PC-9 (cell line): Measurements from ENCODE around the gene IL34. TPM values are rescaled to one million over a fixed set of nuclear protein-coding genes. Genes with fewer than 3 reads are reported as not detected.

Experiments used
- BruUV-seq: library from RNA; stranded (reverse); fragments of 400-500 nt; replicated peaks from 2 replicates; lab custom pipeline; 2021; lab: Mats Ljungman, UMichigan
- CTCF ChIA-PET: fragments of 300-600 bp; sonication (Branson Sonifier 250); formaldehyde crosslinking; loops from one replicate; lab custom pipeline; 2022; ENCODE audit warnings: antibody characterized with exemption; lab: Charles Lee
- POLR2A ChIA-PET: fragments of 300-600 bp; sonication (Branson Sonifier 250); formaldehyde crosslinking; loops from one replicate; lab custom pipeline; 2022; ENCODE audit warnings: antibody characterized with exemption; ENCODE audit not compliant: unreplicated experiment; lab: Charles Lee
- DNase-seq, 2 experiments: peaks; one replicate each; pipeline versions ENCODE4 v3.0.0 to v3.0.0-alpha.2; 2015 to 2022; ENCODE audit warnings: mixed read lengths in 1 of 2
- H2AFZ ChIP-seq: fragments of 200-600 bp; sonication (generic); 2 replicates; pipeline ENCODE4 v1.8.1; 2017; ENCODE audit warnings: antibody characterized with exemption
- H3F3A ChIP-seq: fragments of 200-600 bp; sonication (generic); 2 replicates; pipeline ENCODE4 v1.8.1; 2017; ENCODE audit warnings: antibody characterized with exemption, mild to moderate bottlenecking, low read depth; ENCODE audit not compliant: insufficient read depth
- H3K27ac ChIP-seq: fragments of 200-600 bp; sonication (generic); 2 replicates; pipeline ENCODE4 v1.6.1; 2016; ENCODE audit warnings: mixed run types
- H3K27me3 ChIP-seq: fragments of 200-600 bp; sonication (generic); 2 replicates; pipeline ENCODE4 v1.6.1; 2016; ENCODE audit warnings: low read depth, mixed run types; ENCODE audit not compliant: insufficient read depth
- H3K36me3 ChIP-seq: fragments of 200-600 bp; sonication (generic); 2 replicates; pipeline ENCODE4 v1.6.1; 2016; ENCODE audit warnings: low read depth, mixed run types
- H3K4me1 ChIP-seq: fragments of 200-600 bp; sonication (generic); replicated peaks from 2 replicates; pipeline ENCODE4 v1.6.1; 2016; ENCODE audit warnings: mixed run types; ENCODE audit not compliant: insufficient read depth
- H3K4me2 ChIP-seq: fragments of 200-600 bp; sonication (generic); 2 replicates; pipeline ENCODE4 v1.6.1; 2017; ENCODE audit warnings: mixed run types
- H3K4me3 ChIP-seq: fragments of 200-600 bp; sonication (generic); 2 replicates; pipeline ENCODE4 v1.6.1; 2016; ENCODE audit warnings: mixed run types
- H3K79me2 ChIP-seq: fragments of 200-600 bp; sonication (generic); 2 replicates; pipeline ENCODE4 v1.6.1; 2017; ENCODE audit warnings: low read depth, mixed run types
- H3K9me2 ChIP-seq: fragments of 200-600 bp; sonication (generic); 2 replicates; pipeline ENCODE4 v1.8.1; 2017; ENCODE audit warnings: mild to moderate bottlenecking; ENCODE audit not compliant: insufficient read depth
- H3K9me3 ChIP-seq: fragments of 200-600 bp; sonication (generic); 2 replicates; pipeline ENCODE4 v1.8.1; 2016; ENCODE audit warnings: low read depth; ENCODE audit not compliant: insufficient read depth
- H4K20me1 ChIP-seq: fragments of 200-600 bp; sonication (generic); 2 replicates; pipeline ENCODE4 v1.8.1; 2017; ENCODE audit not compliant: insufficient read depth
- EZH2 ChIP-seq: fragments of 200-600 bp; sonication (generic); IDR thresholded peaks from 2 replicates; pipeline ENCODE4 v1.8.0; 2017; ENCODE audit warnings: antibody characterized with exemption, low read depth
- intact Hi-C: fragments of 100-400 bp; cut with micrococcal nuclease; formaldehyde crosslinking; loops from one replicate; pipeline ENCODE4 v1.10.0; 2022; ENCODE audit not compliant: unreplicated experiment
- total RNA-seq: library from RNA; stranded (reverse); gene quantifications from 2 replicates; pipeline ENCODE4 v1.2.3, GENCODE V29; 2021
- TF ChIP-seq, protein P1 (sequence below): fragments of 200-600 bp; sonication (generic); conservative IDR thresholded peaks from 2 replicates; pipeline ENCODE4 v1.6.1; 2017; ENCODE audit warnings: mixed run types, antibody characterized with exemption, mild to moderate bottlenecking, moderate library complexity

IL34 gene
- total RNA-seq, 1 experiment from 2014 or later = not detected

DNA sequence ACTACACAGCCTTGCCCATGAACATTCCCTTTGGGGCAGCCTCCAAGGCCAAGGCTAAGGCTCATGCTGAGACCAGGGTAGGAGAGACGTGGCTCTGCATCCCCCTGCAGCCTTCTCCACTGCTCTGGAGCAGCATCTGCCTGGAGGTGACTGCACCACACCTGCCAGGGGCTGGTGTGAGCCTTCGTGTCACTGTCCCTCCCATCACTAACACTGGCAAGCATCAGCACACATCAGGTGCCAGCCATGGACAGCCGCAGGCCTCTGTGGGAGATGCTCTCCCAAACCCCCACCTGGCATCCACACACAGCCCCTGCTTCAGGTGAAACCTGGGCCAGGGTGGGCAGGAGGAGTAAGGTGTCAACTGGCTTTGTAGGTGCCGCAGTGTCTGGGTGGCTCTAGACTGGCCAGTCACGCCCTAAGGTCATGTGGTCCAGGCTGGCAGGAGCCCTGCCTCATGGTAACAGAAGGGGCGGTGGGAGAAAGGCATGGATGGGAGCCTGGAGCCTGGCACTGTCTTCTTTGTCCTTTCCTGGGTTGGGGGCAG is 57.5 kb downstream of the IL34 start:
- no peak for DNase-seq
- peaks cover 25% of the 10 kb centered on the region for H3K4me1 ChIP-seq
- ChIA-PET CTCF (no interaction called here), POLR2A (no interaction called here)
- TF ChIP-seq, protein P1, sequence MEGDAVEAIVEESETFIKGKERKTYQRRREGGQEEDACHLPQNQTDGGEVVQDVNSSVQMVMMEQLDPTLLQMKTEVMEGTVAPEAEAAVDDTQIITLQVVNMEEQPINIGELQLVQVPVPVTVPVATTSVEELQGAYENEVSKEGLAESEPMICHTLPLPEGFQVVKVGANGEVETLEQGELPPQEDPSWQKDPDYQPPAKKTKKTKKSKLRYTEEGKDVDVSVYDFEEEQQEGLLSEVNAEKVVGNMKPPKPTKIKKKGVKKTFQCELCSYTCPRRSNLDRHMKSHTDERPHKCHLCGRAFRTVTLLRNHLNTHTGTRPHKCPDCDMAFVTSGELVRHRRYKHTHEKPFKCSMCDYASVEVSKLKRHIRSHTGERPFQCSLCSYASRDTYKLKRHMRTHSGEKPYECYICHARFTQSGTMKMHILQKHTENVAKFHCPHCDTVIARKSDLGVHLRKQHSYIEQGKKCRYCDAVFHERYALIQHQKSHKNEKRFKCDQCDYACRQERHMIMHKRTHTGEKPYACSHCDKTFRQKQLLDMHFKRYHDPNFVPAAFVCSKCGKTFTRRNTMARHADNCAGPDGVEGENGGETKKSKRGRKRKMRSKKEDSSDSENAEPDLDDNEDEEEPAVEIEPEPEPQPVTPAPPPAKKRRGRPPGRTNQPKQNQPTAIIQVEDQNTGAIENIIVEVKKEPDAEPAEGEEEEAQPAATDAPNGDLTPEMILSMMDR = no peak
- TF ChIP-seq EZH2 = no peak
- H3K4me3 ChIP-seq = no peak overlapping the region
- no peaks in the 10 kb centered on the region for H3K36me3 ChIP-seq
- no peaks in the 10 kb centered on the region for H4K20me1 ChIP-seq
- peaks cover 22% of the 10 kb centered on the region for H3F3A ChIP-seq
- H3K9me2 ChIP-seq = no peaks in the 10 kb centered on the region
- no peaks in the 10 kb centered on the region for H3K9me3 ChIP-seq
- BruUV-seq = no TSS peak
- H2AFZ ChIP-seq = no peak overlapping the region
- intact Hi-C loops = no loop called here
- H3K27me3 ChIP-seq = no peaks in the 10 kb centered on the region
- no peak overlapping the region for H3K27ac ChIP-seq
- no peak overlapping the region for H3K4me2 ChIP-seq
- H3K79me2 ChIP-seq = 0 out of 2 replicates have a peak, but pooled peaks cover 8% of the 10 kb centered on the region

DNA sequence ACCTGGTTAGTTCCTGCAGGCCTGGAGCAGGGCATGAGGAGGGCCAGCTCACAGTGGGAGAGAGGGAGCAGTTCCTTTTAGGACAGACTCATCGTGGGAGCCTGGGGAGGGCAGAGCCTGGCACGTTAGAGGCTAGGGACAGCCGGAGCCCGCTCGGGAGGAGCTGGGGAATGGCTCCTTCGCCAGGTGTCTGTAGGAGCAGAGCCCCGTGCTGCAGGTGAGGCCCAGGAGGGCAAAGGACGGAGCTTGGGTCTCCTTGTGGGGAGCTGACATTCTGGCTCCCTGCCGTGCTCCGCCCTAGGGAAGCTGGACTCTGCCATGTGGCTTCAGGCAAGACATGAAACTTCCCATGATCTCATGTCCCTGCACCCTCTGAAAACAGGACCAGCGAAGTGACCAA is 58.2 kb downstream of the IL34 start:
- no peak overlapping the region for H3K4me3 ChIP-seq
- ChIA-PET CTCF (no interaction called here), POLR2A (no interaction called here)
- H3K79me2 ChIP-seq = 0 out of 2 replicates have a peak, but pooled peaks cover 8% of the 10 kb centered on the region
- H3K4me1 ChIP-seq = peaks cover 25% of the 10 kb centered on the region
- H2AFZ ChIP-seq = no peak overlapping the region
- H3F3A ChIP-seq = peaks cover 22% of the 10 kb centered on the region
- no peaks in the 10 kb centered on the region for H3K9me2 ChIP-seq
- TF ChIP-seq, protein P1 = no peak
- no peak for TF ChIP-seq EZH2
- no peak for DNase-seq
- no TSS peak for BruUV-seq
- H3K9me3 ChIP-seq = no peaks in the 10 kb centered on the region
- H3K36me3 ChIP-seq = no peaks in the 10 kb centered on the region
- intact Hi-C loops = no loop called here
- H4K20me1 ChIP-seq = no peaks in the 10 kb centered on the region
- no peaks in the 10 kb centered on the region for H3K27me3 ChIP-seq
- no peak overlapping the region for H3K27ac ChIP-seq
- no peak overlapping the region for H3K4me2 ChIP-seq

DNA sequence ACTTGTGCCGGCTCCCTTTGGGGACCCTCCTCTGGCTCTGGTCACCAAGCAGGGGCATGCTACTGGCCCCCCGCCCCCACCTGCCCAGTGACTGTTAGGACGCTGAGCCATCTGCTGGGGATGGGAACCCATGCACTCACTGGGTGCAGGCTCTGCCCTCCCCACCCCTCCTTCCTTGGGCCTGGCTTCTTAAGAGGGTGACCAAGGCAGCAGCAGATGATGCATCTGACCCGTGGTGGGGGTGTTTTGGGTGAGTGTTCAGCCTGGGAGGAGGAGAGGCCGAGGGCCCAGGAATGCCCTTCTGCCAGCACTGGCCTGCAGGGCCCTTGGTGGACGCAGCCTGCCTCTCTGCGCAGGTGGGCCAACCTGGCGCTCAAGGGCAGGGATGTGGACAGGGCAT is 58.7 kb downstream of the IL34 start:
- H3F3A ChIP-seq = peaks cover 22% of the 10 kb centered on the region
- no peak for DNase-seq
- no peaks in the 10 kb centered on the region for H3K9me2 ChIP-seq
- no peaks in the 10 kb centered on the region for H4K20me1 ChIP-seq
- H3K79me2 ChIP-seq = 0 out of 2 replicates have a peak, but pooled peaks cover 8% of the 10 kb centered on the region
- H3K9me3 ChIP-seq = no peaks in the 10 kb centered on the region
- TF ChIP-seq, protein P1 = no peak
- no peak for TF ChIP-seq EZH2
- no peak overlapping the region for H3K4me2 ChIP-seq
- ChIA-PET POLR2A (no interaction called here), CTCF (no interaction called here)
- H3K27ac ChIP-seq = no peak overlapping the region
- H3K27me3 ChIP-seq = no peaks in the 10 kb centered on the region
- peaks cover 25% of the 10 kb centered on the region for H3K4me1 ChIP-seq
- H3K4me3 ChIP-seq = no peak overlapping the region
- H2AFZ ChIP-seq = no peak overlapping the region
- BruUV-seq = no TSS peak
- intact Hi-C loops = no loop called here
- H3K36me3 ChIP-seq = no peaks in the 10 kb centered on the region
